HG03108 (cell line): ENCODE data around the gene TAOK3.
"Not testable (repeated sequence)": the region's sequence is repeated elsewhere in the genome, so short reads cannot be mapped to it uniquely, and the experiment has no call there.

Experiments used
- ATAC-seq: cut with Tn5 transposase; IDR thresholded peaks from one replicate; pipeline ENCODE4 v1.9.1; 2021; ENCODE audit warnings: moderate library complexity; ENCODE audit not compliant: unreplicated experiment

Gene TAOK3

DNA sequence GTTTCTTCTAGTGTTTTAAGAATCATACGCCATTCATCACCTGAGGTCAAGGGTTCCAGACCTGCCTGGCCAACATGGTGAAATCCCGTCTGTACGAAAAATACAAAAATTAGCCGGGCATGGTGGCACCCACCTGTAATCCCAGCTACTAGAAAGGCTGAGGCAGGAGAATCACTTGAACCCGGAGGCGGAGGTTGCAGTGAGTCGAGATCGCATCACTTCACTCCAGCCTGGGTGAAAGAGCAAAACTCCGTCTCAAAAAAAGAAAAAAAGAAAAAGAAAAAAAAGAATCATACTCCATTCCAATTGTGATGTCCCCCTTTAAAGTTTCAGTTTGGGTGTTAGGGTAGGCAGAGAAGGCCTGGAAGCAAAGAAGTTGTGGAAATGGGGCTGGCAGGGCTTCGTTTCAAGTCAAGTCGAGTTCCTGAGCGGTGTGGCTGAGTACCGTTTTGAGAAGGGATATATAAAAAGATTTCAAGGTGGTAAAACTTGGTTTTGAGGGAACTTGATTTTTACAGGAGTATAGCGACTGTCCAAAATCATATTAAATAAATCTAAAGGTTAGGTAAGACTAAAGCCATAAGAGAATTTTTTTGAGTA, 1.5 kb upstream of the TAOK3 start:
- no peak for ATAC-seq

DNA sequence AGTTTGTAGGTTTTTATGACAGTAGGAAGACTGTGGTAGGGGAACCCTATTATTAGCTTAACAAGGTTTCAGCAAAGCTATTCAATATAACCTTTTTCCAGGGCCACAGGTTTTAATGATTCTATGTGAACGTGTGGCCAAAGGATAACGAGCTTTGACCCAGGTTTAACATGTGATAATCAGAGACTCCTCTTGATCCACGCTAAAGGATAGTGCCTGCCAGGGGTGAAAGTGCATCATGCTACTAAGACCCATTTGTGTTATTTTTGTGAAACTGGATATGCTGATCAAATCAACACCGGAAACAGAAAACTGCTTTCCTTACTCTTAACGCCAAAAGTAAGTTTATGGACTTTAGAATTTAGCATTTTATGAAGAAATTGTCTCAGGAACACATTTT, 909 bp upstream of the TAOK3 start:
- ATAC-seq, result no peak

DNA sequence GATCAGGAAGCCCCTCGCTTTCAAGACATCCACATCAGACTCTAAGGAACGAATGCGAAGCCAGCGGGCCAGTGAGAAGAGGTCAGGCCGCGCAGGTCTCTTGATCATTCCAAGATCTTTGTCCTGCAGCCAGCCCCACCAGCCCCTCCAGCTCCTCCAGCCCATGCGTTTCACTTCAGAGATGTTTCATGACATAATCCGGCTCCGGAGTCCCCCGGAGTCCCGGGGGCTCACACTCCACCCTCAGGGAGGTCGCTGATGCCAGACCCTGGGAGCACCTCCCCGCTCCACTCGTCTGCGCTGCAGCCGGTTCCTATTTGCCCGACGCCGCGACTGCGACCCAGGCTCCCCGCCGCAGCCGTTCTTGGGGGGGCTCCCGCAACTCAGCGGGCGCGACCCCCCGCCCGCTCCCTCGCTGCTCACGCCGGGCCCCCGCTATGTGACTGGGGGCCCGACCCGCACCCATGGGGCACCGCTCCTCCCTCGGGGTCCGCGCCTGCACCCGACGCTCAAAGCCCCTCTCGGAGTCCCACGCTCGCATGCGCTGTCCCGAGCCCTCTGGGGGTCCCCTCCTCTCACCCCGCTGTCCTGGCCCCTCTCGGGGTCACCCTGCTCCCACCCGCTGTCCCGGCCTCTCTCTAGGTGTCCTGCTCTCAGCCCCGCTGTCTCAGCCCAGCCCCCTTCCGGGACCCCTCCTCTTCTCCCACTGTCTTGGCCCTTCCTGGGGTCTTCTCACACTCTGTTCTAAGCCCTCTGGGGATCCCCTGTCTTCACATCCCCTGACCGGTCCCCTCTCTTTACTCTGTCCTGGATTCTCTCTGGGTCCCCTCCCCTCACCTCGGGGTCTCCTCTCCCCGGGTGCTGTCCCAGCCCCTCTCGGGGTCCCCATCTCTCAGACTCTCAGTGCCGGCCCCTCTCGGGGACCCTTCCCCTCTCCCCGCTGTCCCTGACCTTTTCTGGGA, 1.1 kb downstream of the TAOK3 start:
- ATAC-seq, result no peak

GRCh38 chr12:118370601-118371000, 2.1 kb downstream of the TAOK3 start:
- no peak for ATAC-seq

DNA sequence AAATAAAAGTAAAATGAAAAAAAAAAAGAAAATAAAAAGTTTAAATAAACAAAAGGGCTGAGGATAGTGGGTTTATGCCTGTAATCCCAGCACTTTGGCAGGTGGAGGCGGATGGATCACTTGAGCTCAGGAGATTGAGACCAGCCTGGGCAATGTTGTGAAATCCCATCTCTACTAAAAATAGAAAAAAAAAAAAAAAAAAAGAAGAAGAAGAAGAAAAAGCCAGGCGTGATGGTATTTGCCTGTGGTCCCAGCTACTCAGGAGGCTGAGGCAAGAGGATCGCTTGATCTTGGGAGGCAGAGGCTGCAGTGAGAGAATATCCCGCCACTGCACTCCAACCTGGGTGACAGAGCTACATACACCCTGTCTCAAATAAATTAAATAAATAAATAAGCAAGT, 3.9 kb downstream of the TAOK3 start:
- ATAC-seq, result no peak

DNA sequence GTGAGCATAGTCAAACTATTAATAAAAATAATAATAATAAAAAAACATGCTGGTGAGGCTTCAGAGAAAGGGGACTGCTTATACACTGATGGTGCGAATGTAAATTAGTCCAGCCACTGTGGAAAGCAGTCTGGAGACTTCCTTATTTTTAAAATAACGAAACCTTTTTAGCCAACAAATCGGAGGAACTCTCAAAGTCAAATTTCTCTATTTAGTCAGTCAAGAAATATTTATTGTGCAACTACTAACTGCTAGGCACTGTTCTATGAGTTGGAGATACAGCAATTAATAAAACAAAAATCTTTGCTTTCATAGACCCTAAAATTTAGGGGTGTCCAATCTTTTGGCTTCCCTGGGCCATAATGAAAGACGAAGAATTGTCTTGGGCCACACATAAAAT, 10.8 kb downstream of the TAOK3 start:
- no peak for ATAC-seq

DNA sequence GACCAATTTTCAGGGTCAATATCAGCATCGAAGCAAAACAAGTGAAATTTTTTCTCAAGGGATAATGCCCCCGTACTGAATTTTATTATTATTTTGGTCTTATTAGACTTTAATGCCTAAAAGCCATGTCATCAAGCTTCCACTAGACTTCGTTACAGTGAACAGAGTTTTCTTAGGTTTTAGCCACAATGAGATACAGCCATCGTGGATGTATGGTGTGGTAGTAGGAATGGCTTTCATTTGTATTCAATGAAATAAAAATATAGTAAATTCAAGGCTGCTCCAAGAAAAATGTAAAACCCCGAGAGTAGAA, 11.7 kb downstream of the TAOK3 start:
- ATAC-seq, result no peak

DNA sequence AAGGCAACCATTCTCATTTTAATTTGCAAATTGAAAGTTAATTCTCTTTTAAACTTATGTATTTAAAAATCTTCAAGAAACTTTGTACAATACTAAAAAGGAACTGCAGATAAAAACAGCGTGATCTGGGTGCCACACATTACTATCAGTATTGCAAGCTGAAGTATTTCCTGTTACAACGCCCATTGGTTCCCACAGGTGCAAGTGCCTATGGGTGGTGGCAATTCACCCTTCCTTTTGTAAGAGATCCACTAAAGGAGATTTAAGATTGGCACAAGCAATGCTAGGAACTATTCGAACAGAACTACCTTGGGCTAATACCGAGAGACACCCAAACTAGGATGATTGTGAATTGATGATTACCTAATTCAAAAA, 13.2 kb downstream of the TAOK3 start:
- no peak for ATAC-seq

- ATAC-seq, result no peak
Observed at GRCh38 chr12:118358612-118359540, 13.8 kb downstream of the TAOK3 start.

DNA sequence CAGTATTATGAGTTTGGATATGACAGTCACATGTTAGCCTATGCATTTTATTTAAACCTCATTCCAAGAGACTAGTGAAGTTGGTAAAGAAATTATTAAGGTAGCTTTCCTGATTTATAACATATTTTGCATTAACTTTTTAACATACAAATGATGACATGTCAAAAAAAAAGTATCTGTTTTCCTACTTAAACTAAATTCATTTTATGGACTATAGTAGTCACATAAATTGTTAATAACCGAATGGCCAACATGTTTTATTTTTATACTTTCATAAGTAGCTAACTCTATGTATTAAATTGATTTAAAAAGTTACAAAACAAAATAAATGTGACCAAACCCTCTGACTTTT, 14.7 kb downstream of the TAOK3 start:
- ATAC-seq, result no peak

- peak; percentile 40 for ATAC-seq
Observed at GRCh38 chr12:118357257-118358007, 15.3 kb downstream of the TAOK3 start.

- ATAC-seq, result peak; percentile 41
Observed at GRCh38 chr12:118356809-118357256, 15.9 kb downstream of the TAOK3 start.

GRCh38 chr12:118355843-118356242, 16.9 kb downstream of the TAOK3 start:
- ATAC-seq, result no peak

GRCh38 chr12:118354903-118355302, 17.8 kb downstream of the TAOK3 start:
- ATAC-seq, result no peak

DNA sequence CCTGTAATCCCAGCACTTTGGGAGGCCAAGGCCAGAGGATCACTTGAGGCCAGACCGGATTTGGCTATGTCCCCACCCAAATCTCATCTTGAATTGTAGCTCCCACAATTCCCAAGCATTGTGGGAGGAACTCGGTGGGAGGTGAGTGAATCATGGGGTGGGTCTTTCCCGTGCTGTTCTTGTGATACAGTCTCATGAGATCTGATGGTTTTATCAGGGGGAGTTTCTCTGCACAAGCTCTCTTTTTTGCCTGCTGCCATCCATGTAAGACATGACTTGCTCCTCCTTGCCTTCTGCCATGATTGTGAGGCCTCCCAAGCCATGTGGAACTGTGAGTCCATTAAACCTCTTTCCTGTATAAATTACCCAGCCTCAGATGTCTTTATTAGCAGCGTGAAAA, 18.2 kb downstream of the TAOK3 start:
- not testable (repeated sequence) for ATAC-seq

- no peak for ATAC-seq
Observed at GRCh38 chr12:118353721-118354120, 19.0 kb downstream of the TAOK3 start.

DNA sequence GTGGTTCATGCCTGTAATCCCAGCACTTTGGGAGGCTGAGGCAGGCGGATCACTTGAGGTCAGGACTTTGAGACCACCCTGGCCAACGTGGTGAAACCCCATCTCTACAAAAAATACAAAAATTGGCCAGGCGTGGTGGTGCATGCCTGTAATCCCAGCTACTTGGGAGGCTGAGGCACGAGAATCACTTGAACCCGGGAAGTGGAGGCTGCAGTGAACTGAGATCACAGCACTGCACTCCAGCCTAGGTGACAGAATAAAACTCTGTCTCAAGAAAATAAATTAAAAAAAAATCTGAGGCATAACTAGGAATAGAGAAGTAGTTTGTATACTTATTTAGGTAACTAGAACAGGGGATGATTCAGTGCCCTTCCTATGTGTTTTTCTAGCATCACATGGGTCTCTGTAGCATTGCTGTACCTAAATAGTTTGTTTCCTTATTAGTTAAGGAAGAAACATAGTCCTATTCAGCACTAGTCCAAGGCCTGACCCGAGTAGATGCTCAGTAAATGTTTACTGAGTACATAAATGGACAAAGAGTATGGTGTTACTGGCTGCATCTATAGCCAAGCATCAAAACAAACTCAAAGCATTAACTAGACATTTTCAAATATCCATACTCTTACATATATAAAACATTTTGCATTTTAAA, 21.7 kb downstream of the TAOK3 start:
- no peak for ATAC-seq

DNA sequence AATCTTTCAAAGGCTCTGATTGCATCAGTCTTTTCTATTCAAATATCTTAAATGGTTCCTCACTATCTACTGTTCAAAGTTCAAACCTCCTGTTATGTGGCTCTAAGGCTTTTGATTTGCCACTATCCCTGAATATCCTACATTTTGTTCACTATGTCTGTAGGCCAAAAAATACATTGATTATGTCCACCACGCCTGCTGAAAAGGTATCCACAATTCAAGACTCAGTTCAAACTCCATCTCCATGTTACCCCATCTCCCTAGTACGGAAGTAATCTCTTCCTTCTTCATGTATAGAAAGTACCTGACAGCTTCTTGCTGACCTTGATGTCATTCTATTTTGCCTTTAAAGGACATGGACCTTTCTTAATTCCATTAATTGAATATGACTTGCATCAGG, 24.8 kb downstream of the TAOK3 start:
- no peak for ATAC-seq

DNA sequence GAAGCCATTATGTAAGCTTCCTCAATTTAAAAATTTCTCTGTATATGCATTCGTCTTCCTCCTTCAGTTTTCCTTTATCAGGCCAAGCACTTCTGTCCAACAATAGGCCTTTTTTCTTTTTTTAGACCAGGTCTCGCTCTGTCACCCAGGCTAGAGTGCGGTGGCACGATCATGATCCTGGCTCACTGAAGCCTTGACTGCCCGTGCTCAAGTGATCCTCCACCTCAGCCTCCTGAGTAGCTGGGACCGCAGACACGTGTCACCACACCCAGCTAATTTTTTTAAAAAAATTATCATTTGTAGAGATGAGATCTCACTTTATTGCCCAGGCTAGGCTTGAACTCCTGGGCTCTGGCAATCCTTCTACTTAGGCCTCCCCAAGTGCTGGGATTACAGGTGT, 25.8 kb downstream of the TAOK3 start:
- peak; percentile 75 for ATAC-seq

GRCh38 chr12:118345355-118345754, 27.4 kb downstream of the TAOK3 start:
- ATAC-seq, result no peak
